H7 (cell line): ENCODE results near the gene ZBTB11. TPM values are rescaled to one million over a fixed set of nuclear protein-coding genes. Genes with fewer than 3 reads are reported as not detected.
A peak's percentile ranks its signal among the peaks of the same experiment; 100 is the strongest.
"Not testable (repeated sequence)": the region's sequence is repeated elsewhere in the genome, so short reads cannot be mapped to it uniquely, and the experiment has no call there.

Experiments used
- DNase-seq: peaks from one replicate; pipeline ENCODE4 v3.0.0; 2012
- H3K27me3 ChIP-seq: 2 replicates; pipeline ENCODE4 v1.6.0; 2011; ENCODE audit warnings: mild to moderate bottlenecking, low read length; ENCODE audit not compliant: control insufficient read depth, insufficient read depth
- H3K36me3 ChIP-seq: replicated peaks from 2 replicates; pipeline ENCODE4 v1.5.1; 2011; ENCODE audit warnings: low read length; ENCODE audit not compliant: control insufficient read depth, insufficient read depth
- H3K4me3 ChIP-seq: 2 replicates; pipeline ENCODE4 v1.5.1; 2011; ENCODE audit warnings: low read depth, mild to moderate bottlenecking, control low read depth, low read length, moderate library complexity; ENCODE audit not compliant: insufficient read depth
- total RNA-seq: library from RNA; depleted of rRNA; stranded (reverse); fragments of >200 nt; shearing (Covaris generic); gene quantifications from 2 replicates; pipeline ENCODE4 v1.2.3, GENCODE V29; 2014; rRNA removed

Gene ZBTB11, protein sequence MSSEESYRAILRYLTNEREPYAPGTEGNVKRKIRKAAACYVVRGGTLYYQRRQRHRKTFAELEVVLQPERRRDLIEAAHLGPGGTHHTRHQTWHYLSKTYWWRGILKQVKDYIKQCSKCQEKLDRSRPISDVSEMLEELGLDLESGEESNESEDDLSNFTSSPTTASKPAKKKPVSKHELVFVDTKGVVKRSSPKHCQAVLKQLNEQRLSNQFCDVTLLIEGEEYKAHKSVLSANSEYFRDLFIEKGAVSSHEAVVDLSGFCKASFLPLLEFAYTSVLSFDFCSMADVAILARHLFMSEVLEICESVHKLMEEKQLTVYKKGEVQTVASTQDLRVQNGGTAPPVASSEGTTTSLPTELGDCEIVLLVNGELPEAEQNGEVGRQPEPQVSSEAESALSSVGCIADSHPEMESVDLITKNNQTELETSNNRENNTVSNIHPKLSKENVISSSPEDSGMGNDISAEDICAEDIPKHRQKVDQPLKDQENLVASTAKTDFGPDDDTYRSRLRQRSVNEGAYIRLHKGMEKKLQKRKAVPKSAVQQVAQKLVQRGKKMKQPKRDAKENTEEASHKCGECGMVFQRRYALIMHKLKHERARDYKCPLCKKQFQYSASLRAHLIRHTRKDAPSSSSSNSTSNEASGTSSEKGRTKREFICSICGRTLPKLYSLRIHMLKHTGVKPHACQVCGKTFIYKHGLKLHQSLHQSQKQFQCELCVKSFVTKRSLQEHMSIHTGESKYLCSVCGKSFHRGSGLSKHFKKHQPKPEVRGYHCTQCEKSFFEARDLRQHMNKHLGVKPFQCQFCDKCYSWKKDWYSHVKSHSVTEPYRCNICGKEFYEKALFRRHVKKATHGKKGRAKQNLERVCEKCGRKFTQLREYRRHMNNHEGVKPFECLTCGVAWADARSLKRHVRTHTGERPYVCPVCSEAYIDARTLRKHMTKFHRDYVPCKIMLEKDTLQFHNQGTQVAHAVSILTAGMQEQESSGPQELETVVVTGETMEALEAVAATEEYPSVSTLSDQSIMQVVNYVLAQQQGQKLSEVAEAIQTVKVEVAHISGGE
- 15.3 and 19.6 TPM in 2 replicates for total RNA-seq

DNA sequence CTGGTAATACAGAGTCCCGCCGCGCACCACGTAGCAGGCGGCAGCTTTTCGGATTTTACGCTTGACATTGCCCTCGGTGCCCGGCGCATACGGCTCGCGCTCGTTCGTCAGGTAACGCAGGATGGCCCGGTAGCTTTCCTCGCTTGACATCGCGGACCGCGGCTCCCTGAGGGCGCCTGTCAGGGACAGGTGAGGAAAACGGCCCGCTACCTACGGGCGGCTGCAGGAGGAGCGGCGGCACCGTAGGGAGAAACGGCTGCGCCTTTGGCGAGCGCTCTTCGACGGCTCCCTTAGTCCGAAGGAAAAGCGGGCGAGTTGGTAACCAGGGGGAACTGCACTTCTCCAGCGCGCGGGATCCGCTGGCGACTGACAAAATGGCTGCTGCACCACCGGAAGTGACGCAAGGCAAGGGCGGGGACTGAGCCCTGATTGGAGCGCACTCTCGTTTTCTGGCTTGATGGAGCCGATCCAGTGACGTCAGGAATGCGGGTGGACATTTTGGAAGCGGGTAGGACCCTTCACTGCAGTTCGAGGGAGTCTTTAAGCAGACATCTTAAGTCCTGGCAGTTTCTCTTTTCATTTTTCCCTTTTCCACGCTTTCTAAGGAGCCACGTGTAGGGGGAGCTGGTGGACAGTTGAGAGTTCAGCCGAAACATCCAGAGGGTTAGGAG lies at the start of gene ZBTB11:
Gene ZBTB11 (minus strand): TSS at position 368 of the 671 bp plus-strand sequence. CDS start 218 bp downstream, at position 150.
- peak; percentile 95 for DNase-seq
- H3K27me3 ChIP-seq, result no peaks in the 10 kb centered on the region
- peak within 1 kb of the TSS; percentile 96 for H3K4me3 ChIP-seq
- H3K36me3 ChIP-seq, result peaks cover 17% of the 10 kb centered on the region

DNA sequence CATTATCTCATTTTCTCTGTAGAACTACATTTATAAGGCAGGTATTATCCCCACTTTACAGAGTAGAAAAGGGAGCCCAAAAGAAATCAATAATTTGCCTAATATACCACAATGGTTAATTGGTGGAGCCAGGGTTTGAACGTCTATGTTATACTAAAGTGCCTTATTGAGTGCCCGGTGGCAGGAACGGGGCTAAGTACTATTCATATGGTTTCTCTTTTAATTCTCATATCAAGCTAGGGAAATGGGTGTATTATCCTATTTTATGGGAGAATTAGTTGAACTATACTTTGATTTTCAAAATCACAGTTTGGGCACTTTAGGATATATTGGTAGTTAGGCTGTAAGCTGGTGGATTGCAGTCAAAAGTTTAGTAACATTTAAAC lies 49.0 kb upstream of the ZBTB11 start:
- Histone ChIP-seq H3K27me3 (no peaks in the 10 kb centered on the region), H3K4me3 (peak overlapping the region; percentile 68; the same call in 1 of the 2 replicates), H3K36me3 (peaks cover 2% of the 10 kb centered on the region)
- no peak for DNase-seq

DNA sequence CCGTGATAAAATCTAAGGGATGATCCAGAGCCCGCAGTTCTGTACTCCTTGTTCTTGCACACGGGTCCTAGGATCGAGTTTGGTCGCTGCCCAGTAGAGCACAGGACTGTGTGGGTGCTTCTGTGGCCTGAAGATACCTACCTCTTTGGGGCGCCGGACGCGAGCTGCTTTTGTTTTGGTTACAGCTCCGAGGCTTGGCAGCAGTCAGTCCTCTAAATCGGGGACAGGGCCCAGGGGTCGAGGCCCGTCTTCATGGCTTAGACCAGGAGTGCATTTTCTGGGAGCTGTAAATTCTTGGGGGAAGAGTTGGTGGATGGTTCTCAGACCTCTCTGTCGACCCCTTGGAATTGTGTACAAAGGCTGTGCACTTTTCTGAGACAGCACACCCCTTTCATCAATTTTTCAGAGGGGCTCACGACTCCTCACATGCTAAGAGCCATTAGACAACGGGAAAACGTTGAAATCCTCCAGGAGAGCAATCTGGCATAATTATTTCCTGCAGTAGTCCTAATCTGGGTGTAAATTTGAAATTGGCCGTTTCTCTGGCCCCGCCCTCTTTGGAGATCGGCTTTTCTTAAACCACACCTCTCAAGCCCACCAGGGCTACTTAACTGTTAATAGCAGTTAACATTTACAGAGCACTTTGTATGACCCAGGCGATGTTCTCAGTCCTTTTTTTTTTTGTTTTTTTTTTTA lies 48.4 kb upstream of the ZBTB11 start:
- Histone ChIP-seq H3K4me3 (peak overlapping the region; percentile 68), H3K27me3 (no peaks in the 10 kb centered on the region), H3K36me3 (peaks cover 2% of the 10 kb centered on the region)
- peak; percentile 26 for DNase-seq

DNA sequence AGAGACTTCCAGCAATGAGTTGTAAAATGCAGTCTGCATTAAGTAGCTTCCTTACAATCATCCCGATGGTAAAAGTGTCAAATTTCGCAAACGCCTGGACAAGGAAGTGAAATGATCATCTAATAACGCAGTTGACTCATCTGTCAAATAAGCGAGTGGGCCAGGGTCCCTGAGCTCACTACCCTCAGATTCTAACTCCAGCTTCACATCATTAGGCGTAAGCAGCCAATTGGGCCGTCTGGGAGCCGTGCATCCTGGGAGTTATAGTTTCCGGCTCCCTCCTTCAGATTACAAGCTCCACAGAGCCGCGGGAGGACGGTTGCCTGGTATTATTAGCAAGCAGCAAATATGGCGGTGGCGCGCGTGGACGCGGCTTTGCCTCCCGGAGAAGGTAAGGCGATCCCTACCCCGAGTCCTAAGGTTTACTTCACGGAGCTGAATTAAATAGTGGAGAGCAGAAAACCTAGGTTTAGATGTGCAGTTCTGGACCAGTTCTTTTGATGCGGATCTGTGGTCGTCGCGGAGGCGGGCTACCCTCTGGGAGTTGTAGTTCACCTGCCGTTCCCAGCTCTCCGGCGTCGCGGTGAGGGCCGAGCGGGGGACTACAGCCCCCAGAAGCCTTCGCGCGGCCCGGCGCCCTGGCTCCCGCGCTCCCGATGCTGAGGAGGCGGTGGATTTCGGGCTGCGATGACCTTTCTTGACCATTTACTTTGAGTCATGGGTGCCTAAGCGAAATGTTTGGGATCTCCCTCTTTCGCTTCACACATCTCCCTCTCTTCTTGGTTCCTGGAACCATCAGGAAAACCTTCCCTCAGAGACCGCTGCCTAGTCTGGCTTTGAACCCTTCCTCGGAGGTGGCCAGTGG lies 47.6 kb upstream of the ZBTB11 start, which contains the start of gene CEP97:
Gene CEP97 (plus strand): TSS at position 286 of the 865 bp plus-strand sequence. CDS start 63 bp downstream, at position 349.
- peaks cover 1% of the 10 kb centered on the region for H3K36me3 ChIP-seq
- no peaks in the 10 kb centered on the region for H3K27me3 ChIP-seq
- DNase-seq, result peak; percentile 82
- peak within 1 kb of the TSS; percentile 68 for H3K4me3 ChIP-seq

DNA sequence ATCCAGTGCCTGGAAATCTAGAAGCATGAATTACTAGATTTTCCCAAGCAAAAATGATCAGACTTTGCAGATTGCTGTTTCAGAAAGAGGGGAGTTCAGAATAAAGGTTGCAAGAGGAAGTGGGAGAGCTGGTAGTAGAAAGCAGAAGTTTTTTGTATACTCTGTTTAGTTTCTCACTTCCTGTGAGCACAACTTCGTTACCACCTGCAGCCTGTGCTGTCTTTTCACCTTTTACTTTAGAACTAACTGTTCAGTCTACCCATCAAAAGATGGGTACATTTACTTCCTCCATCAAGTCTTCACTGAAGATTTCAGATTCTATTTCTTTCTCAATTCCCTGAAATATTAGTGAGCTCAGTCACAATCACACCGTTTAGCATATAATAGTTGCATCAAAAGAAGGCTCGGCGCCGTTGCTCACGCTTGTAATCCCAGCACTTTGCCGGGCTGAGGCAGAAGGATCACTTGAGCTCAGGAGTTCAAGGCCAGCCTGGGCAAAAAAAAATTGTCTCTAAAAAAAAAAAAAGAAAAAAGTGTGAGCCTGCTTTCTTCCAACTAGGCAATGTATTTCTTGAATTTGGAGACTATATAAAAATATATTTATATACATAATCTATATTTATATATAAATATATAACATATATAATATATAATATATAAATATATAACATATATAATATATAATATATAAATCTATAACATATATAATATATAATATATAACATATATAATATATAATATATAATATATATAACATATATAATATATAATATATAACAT lies 45.7 kb upstream of the ZBTB11 start:
- Histone ChIP-seq H3K36me3 (no peaks in the 10 kb centered on the region), H3K27me3 (no peaks in the 10 kb centered on the region), H3K4me3 (no peak overlapping the region)
- no peak for DNase-seq

DNA sequence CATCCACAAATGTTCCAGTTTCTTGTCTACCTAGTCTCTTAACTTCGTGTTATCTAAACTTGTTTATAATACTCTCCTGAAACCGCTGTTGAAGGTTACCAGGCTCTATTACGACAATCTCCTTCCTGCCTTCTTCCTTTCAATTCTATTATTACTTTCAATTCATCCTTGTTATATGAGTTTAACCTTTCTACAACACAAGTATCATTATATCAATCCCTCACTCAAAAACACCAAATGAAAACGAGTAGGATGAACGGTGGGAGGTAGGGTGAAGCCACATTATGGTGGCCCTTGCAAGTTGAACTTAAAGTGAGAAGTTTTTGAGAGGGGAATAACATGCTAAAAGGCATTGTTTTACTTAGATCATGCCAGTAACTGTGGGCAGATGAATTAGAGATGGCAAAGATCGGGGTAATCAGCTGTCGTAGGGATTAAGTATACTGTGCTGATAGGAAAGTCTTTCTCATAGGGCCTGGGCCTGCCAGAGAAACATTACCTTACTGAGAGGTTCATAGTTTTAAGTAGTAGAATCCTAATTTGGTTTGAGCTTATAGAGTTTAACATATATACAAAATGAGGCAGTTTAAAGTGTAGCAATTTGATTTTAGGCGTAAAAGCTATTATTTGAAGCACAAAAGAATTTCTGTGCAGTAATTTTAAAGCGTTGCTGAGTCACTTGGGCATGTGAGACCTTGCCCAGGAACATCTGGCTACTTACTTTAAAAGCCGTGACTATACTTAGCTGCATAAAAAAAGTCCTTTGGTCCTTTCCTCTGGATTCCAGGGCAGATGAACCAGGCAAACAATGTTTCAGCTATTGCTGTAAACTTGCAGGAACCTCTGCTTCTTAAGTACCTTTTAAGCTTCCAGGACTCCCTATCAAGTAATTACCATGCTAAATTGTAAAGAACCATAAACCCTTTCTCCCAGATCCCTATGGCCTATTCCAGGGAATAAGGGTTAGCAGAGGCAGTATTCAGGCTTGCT lies 44.2 kb upstream of the ZBTB11 start:
- Histone ChIP-seq H3K36me3 (no peaks in the 10 kb centered on the region), H3K27me3 (no peaks in the 10 kb centered on the region), H3K4me3 (no peak overlapping the region)
- DNase-seq, result no peak

DNA sequence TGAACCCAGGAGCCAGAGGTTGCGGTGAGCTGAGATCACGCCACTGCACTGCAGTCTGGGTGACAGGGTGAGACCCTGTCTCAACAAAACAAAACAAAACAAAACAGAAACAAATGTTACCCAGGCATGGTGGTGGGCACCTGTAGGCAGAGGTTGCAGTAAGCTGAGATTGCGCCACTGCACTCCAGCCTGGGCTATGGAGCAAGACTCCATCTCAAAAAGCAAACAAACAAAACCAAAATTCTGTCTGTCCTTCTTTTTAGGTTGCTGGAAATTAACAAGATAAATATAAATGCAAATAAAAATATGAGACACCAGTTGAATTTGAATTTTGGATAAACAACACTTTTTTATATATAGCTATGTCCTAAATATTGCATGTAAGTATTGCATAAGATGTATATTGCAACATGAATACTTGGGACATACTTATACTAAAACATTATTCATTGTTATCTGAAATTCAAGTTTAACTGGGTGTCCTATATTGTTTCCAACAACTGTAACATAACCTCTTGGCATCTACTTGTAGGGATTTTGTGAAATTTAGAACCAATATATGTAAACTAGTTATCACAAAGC lies 42.8 kb upstream of the ZBTB11 start:
- H3K4me3 ChIP-seq, result no peak overlapping the region
- H3K27me3 ChIP-seq, result no peaks in the 10 kb centered on the region
- H3K36me3 ChIP-seq, result no peaks in the 10 kb centered on the region
- no peak for DNase-seq

DNA sequence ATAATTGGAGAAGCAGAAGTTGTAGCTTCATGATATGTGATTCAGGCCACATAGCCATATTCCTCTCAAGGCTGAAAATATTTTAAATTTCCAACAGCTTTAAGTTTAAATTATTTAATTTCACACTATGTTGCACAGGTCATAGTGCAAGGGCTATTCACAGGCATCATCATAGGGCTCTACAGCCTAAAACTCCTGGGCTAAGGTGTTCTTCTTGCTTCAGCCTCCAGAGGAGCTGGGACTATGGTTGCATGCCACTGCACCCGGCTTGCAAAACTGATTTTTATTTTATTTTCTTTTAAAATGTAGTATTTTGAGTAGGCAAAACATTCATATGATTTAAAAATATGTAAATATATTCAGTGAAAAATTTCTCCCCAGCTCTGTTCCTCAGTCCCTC lies 41.5 kb upstream of the ZBTB11 start:
- H3K27me3 ChIP-seq, result no peaks in the 10 kb centered on the region
- H3K4me3 ChIP-seq, result no peak overlapping the region
- no peaks in the 10 kb centered on the region for H3K36me3 ChIP-seq
- no peak for DNase-seq

DNA sequence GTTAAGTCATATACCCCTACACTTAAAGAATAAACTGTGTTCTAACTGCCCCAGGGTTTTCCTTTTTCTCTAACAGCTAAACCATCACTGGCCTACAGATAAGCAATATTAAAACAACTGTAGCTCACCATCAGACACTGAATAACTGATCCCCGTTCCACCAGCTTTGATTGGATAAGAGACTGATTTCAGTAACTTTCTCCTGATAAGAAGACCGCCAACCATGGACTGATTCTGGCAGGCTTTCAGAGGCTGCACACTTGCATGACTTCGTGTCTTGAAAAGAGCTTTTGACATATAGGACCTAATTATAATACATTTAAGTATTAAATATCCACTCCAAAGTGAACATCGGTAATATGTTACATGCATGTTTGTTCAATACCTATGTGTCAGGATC lies 32.2 kb upstream of the ZBTB11 start:
- H3K27me3 ChIP-seq, result no peaks in the 10 kb centered on the region
- DNase-seq, result no peak
- no peak overlapping the region for H3K4me3 ChIP-seq
- H3K36me3 ChIP-seq, result no peaks in the 10 kb centered on the region

DNA sequence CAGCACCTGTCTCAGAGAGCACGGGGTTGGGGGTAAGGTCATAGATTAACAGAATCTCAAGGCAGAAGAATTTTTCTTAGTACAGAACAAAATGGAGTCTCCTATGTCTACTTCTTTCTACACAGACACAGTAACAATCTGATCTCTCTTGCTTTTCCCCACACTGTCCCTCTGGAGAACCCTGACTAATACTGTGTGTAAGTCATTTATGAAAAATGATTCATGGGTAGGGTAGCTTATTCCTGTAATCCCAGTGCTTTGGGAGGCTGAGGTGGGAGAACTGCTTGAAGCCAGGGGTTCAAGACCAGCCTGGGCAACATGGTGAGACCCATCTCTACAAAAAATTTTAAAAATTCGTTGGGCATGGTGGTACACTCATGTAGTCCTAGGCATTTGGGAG lies 27.7 kb upstream of the ZBTB11 start:
- not testable (repeated sequence) for H3K36me3 ChIP-seq, H3K27me3 ChIP-seq, DNase-seq, H3K4me3 ChIP-seq

DNA sequence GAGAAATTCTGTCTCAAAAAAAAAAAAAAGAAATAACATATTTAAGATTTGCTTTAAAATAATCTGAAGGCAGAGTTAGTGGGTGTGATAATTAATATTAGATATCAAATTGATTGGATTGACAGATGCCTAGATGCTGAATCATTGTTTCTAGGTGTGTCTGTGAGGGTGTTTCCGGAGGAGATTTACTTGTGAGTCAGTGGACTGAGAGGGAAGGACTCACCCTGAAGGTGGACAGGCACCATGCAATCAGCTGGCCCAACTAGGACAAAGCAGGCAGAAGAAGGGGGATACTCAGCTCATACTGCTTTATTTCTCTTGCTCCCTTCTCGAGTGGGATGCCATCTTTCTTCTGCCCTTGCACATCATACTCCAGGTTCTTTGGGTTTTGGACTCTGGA lies 26.2 kb upstream of the ZBTB11 start:
- Histone ChIP-seq H3K27me3 (no peaks in the 10 kb centered on the region), H3K4me3 (no peak overlapping the region), H3K36me3 (no peaks in the 10 kb centered on the region)
- DNase-seq, result no peak
